Measurements from ENCODE around the gene GPR149.
A peak's percentile ranks its signal among the peaks of the same experiment; 100 is the strongest.

Gene GPR149

DNA sequence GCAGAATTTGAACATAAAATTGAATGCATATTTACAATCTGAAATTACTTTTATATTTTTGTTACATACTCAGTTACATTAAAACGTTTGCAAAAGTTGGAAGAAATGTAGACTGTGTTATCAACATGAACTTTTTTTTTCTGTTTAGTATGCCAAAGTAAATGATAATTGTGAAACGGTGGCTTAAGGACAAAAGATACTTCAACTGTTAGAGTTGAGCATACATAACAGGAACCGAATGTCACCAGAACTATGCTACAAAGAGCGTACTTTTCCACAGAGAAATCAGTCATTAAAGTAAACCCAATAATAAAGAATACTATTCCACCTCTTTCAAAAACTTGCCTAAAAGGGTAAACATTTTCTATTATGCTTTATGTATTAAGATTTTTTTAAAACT is 91.4 kb downstream of the GPR149 start:
- DNase-seq (ENCODE audit: low read depth): no peak

DNA sequence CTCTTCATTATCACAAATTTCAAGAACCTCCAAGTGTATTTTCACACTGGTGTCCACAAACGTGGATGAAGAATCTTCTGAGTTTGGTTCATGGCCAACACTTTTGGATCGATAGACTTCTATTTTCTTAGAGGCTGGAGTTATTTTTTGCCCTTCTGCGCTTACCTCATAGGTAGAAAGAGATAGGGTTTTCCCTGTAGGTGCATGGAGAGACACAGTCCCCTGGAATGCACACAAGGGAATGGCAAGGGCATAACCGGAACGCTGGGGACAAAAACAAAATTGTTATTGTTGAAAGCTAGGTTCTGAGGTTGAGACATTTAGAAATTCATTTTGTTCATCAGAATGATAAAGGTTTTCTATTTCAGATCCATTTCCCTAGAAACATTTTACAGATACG is 92.0 kb downstream of the GPR149 start:
- DNase-seq (ENCODE audit: low read depth): no peak

GRCh38 chr3:154334973-154335420 is 95.0 kb downstream of the GPR149 start:
- no peak for DNase-seq (ENCODE audit: low read depth)

GRCh38 chr3:154327871-154328270 is 102.1 kb downstream of the GPR149 start:
- DNase-seq (ENCODE audit: low read depth): no peak

GRCh38 chr3:154324919-154325318 is 105.1 kb downstream of the GPR149 start:
- DNase-seq (ENCODE audit: low read depth): no peak

- DNase-seq (ENCODE audit: low read depth): peak; percentile 85
Observed at GRCh38 chr3:154323891-154324738, 105.9 kb downstream of the GPR149 start, which contains the start of gene DHX36. TSS of gene DHX36 (minus strand) at chr3:154324487. CDS start at chr3:154324416, 71 bp downstream.

GRCh38 chr3:154316974-154317767 is 112.8 kb downstream of the GPR149 start:
- no peak for DNase-seq (ENCODE audit: low read depth)

- DNase-seq (ENCODE audit: low read depth): no peak
Observed at GRCh38 chr3:154314152-154314551, 115.8 kb downstream of the GPR149 start.

DNA sequence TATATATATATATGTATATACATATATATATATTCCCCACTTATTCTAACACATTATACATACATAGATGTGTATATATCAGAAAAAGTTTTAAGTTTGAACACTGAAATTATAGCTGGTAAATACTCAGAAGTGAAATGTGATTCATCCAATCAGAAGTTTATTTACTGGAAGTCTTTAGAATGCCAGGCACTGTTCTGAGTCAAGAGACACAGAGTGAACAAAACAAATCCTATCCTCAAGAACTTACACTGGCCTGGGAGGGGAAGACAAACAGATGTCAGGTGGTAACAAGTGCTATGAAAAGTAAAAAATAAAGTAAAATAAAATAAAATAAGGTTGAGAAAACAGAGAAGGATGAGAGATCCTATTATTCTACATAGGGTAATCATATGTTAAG is 119.2 kb downstream of the GPR149 start:
- DNase-seq (ENCODE audit: low read depth): no peak

DNA sequence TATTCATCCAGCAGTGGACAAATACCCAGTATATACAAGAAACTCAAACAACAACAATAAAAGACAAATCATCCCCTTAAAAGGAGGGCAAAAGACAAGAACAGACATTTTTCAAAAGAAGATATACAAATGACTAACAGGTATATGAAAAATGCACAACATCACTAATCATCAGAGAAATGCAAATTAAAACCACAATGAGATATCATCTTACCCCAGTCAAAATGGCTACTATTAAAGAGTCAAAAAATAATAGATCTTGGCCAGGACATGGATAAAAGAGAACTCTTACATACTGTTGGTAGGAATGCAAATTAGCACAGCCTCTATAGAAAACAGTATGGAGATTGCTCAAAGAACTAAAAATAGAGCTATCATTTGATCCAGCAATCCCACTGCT is 122.6 kb downstream of the GPR149 start:
- no peak for DNase-seq (ENCODE audit: low read depth)

DNA sequence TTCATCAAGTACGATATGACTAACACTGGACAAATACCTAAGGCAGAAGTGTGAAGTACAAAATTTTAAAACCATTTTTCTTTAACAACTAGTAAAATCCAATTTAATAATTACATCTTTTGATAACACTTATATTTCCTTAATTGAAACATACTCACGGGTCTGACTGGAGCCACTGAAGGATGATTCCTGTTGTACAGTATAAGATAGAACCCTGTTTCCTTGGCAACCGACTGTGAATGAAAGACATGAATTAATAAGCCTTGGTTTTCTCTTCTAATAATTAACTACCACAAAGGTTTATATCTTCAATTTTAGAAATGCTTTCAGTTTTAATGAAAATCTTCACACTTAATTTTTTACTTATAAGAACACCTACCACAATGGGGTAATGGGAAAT is 125.1 kb downstream of the GPR149 start:
- no peak for DNase-seq (ENCODE audit: low read depth)

- no peak for DNase-seq (ENCODE audit: low read depth)
Observed at GRCh38 chr3:154304116-154304786, 125.7 kb downstream of the GPR149 start.

DNA sequence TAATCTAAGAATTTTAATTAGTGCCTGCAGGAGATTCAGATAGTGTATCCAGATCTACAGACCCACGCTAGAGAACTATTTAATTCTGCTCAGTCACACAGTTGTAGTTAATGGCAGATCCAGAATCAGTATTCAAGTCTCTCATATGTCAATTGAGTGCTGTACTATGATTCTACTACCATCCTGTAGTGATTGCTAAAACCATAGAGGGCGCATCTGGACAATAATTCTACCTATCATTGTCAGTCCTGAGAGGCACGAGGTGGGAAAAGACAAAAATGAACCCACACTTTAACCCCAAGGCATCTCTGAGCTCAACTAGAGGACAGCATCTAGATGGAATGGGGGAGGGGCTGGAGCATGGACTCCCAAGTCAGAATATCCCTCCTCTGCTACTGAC is 128.4 kb downstream of the GPR149 start:
- DNase-seq (ENCODE audit: low read depth): no peak

DNA sequence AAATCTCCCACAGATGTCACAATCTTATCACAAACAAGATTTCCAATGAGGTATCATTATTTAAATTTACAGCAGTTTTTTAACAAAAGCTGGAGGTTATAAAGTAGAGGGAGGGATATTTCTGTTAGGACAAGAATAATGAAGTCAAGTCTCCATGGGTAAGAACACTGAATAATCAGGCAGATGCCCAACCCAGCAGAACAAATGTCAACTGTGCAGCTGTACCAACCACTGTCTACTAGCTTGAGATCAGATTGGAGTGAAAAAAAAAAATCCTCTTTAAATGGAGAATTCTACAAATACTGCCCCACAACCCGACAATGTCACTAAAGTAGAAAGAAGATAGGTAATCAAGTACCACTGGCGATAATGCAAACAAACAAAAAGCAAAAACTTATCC is 136.0 kb downstream of the GPR149 start:
- no peak for DNase-seq (ENCODE audit: low read depth)

GRCh38 chr3:154290187-154290586 is 139.8 kb downstream of the GPR149 start:
- DNase-seq (ENCODE audit: low read depth): no peak

Data from activated gamma-delta T cell treated with anti-CD3 and anti-CD28 coated beads, Interleukin-2, amount 50 U/mL, for 16 hours (primary cell).